Measurements from ENCODE around the gene ROBO1.

ROBO1 gene

DNA sequence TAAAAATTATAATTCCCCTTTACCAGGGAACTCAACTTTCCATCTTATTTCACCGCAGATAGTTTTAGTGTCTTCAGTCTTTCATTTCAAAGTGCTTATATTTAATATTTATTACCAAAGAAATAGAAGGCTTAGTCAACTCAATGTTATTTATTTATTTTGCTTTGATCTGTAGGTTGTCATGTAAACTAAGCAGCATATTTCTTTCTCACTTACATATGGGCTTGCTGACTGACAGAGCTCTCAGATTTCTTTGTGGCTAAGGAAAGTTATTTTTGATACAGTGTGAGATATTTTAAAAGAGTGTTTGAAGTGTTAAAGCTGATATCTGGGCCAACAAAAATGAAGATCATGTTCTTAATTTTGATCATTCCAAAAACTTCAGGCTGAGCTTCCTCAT lies 331.4 kb downstream of the ROBO1 start:
- DNase-seq = no peak

- no peak for DNase-seq
These were observed 340.7 kb downstream of the ROBO1 start for GRCh38 chr3:79427081-79427480.

GRCh38 chr3:79424811-79425210 lies 343.0 kb downstream of the ROBO1 start:
- no peak for DNase-seq

- DNase-seq = no peak
These were observed 344.4 kb downstream of the ROBO1 start for GRCh38 chr3:79423417-79423816.

DNA sequence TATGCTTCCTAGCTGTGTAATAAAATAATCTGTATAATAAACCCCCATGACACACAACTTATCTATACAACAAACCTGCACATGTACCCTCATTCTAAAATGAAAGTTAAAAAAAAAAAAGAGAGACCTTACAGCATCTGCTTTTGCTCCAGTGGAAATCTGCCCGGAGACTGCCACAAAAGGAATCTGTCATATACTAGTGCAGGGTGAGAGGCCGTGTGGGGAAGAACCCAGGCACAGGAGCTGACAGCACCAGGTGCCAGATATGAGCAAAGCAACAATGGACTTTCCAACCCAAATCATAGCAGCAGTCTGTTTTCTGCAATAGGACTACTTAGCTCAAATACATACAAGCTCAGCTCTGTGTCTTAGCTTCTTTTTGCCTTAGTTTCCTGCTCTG lies 346.5 kb downstream of the ROBO1 start:
- DNase-seq = no peak

DNA sequence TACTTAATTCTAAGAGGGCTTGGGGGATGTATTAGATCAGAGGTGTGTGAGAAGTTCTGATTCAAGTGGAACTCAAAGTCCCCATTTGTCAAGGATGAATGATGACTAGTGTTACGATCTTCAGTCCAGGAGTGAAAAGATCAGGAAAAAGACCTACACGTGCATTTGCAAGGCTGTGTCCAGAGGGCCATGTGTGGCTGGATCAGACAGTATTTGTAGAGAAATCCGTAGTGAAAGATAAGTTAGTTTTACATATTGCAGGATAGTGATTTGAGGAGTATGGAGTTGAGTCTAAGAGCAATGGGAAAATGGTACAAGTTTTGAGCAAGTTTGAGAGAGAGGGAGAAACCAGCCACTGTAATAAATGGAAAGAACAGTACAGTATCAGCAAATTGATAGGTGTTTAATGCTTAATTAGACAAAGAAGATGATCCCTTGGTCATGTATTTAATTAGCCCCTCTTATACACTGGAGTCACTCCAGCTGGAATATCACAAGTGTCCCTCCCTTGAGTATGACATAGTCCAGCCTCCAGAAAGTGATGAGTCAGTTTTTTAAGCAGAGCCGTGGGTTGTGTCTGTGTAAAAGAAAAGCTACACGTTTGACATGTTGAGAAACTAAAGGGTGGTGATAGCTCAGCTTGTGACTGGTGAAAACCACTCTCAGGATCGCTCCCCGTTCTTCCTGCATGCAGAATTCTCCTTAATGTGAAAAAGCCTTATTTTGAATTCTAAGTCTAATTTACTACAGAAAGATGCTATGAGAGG lies 348.8 kb downstream of the ROBO1 start:
- DNase-seq = no peak

DNA sequence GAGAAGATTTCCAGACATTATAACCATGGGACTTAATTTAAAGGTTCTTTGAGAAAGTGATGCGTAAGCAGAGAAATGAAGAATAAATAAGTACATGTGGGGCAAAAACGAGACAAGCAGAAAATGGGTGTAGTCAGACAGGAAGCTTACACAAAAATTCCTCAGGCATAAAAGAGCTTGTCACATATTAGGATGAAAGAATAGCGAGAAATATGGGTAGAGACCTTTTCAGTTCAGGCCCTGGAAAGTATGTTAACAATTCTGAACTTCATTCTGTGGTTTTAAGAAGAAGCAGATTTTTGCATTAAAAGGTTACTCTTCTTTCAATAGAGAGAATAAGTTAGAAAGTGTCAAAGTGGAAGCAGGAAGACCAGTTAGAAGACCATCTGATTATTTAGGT lies 352.4 kb downstream of the ROBO1 start:
- no peak for DNase-seq

DNA sequence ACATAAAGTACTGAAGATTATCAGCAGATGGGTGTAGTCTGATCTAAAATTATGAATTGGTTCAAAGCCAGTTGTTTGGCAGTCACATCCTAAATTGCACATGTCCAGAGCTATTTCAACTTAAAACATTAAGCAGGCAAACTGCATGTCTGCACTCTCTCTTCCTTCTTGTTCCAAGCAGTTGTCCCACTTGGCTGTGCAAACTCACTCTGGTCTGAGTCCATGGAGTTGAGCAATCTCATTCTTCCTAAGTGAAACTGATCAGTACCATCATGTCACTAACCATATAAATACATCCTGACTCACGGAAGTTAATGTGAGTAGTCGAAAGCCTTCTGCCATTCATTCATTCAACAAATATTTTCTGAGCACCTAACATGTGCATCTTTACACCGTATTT lies 353.0 kb downstream of the ROBO1 start:
- DNase-seq = no peak

DNA sequence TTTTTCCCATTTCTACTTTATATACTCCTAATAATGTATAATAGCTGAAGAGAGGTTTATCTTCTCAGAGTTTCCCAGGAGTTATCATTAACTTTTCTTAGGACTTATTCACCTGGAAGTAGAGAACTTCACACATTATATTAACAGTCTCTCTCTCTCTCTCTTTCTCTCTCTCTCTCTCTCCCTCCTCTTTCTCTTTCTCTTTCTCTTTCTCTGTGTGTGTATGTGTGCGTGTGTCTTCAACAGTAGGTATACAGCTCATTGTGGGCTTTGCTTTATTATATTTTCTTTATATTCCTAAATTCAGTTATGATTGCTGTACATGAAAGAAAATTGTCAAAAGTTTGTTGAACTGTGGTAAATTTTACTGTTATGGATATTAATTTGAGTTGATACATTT lies 353.8 kb downstream of the ROBO1 start:
- DNase-seq = no peak

DNA sequence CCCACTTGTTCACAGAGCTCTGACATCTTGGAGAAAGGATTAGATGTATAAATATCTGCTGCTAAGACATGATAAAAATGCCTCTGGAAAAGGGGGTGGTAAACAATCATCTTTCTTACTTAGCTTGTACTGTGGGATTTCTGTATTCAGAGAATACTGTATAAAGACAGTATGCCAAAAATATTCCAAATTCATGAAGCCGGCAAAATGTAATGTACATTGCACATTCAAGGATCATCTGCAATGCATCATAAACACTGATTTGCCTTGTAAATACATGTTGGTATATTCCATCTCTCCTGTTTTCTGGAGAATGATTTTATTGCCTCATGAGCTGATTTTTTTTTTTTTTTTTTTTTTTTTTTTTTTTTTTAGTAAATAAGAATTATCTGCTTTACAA lies 355.3 kb downstream of the ROBO1 start:
- no peak for DNase-seq

DNA sequence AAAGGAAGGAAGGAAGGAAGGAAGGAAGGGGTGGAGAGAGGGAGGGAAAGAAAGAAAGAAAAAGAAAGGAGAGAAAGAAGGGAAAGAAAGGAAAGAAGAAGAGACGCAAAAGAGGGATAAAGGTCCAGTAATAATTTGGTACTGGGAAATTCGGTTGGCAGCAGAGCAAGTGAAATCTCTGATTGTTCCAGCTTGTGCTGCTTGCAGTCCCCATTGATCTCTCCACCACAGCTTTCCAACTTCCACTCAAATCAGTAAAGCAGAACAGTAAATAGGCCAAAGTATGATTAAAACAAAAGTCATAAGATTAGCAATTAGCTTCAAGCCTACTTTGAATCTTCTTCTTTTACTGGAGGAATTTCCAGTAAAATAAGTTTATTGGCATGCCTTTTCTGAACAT lies 357.2 kb downstream of the ROBO1 start:
- no peak for DNase-seq

- no peak for DNase-seq
These were observed 357.7 kb downstream of the ROBO1 start for GRCh38 chr3:79410136-79410535.

DNA sequence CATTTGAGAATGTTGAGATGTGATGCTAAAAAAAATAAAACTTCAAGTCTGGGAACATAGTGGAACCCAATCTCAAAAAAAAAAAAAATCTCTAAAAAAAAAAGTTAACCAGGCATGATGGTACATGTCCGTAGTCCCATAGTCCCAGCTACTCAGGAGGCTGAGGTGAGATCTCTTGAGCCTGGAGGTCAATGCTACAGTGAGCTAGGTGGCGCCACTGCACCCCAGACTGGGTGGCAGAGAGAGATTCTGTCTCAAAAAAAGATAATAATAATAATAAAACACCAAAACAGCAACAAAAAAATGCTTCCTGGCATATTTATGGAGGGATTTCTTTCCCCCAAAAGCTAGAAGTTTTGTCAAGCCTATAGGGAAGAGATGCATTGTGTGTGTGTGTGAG lies 361.6 kb downstream of the ROBO1 start:
- DNase-seq = no peak

DNA sequence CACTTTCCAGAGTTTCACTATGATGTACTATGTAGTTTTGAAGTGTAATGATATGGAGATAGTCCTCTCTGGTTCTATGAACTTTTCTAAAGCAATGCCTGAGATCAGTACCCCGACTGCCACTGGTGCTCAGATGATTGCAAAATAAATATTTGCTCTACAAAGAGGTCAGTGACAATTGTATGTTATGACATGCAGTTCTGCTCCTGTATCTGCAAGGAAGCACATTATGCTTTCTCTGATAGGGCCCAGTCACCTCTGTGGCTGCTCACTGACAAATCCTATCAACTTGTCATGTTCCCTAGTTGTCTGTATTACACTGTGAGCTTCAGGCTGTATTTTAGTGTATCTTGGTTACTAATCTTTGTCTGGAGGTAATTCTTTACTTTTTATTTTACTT lies 362.6 kb downstream of the ROBO1 start:
- DNase-seq = peak; percentile 4

- DNase-seq = no peak
These were observed 371.2 kb downstream of the ROBO1 start for GRCh38 chr3:79396595-79396994.

DNA sequence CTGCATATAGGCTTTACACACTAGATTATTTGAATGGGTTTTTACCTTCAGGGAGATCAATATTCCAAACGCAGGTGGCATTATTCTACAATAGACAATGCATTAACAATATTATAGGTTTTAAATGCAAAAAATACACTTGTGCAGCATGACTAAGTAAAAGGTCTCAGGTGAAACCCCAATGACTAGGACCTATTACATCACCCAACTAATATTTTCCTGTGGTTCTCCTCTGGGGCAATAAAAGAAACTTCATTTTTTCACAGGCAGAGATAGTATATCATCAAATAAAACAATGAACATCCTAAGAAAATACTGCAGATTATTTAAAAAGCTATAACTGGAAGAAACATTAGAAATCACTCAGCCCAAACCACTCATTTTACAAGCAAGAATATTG lies 375.3 kb downstream of the ROBO1 start:
- DNase-seq = no peak

GRCh38 chr3:79390352-79390751 lies 377.4 kb downstream of the ROBO1 start:
- no peak for DNase-seq

- DNase-seq = no peak
These were observed 382.6 kb downstream of the ROBO1 start for GRCh38 chr3:79385211-79385610.

GRCh38 chr3:79383402-79384012 lies 384.3 kb downstream of the ROBO1 start:
- DNase-seq = no peak

- DNase-seq = no peak
These were observed 387.2 kb downstream of the ROBO1 start for GRCh38 chr3:79380581-79380980.

GRCh38 chr3:79378064-79378463 lies 389.7 kb downstream of the ROBO1 start:
- DNase-seq = no peak

DNA sequence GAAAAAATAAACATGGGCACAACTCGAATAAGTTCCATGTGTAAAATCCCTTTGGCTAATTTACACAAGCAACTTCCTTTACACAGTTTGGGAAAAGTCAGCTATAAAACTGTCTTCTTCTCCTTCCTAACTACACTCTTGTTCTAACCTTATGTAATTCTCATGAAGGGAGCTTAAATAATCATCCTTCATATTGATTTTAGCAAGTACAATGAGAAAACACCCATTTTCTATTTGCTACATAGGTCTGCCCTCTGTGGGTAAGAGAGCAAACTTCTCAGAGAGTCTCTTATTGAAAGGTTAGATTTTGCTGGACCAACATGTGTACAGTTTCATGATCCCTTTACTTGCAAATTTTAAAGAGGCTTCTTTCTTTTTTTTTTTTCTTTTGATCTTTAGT lies 398.5 kb downstream of the ROBO1 start:
- DNase-seq = no peak

- DNase-seq = no peak
These were observed 399.4 kb downstream of the ROBO1 start for GRCh38 chr3:79368403-79368802.

DNA sequence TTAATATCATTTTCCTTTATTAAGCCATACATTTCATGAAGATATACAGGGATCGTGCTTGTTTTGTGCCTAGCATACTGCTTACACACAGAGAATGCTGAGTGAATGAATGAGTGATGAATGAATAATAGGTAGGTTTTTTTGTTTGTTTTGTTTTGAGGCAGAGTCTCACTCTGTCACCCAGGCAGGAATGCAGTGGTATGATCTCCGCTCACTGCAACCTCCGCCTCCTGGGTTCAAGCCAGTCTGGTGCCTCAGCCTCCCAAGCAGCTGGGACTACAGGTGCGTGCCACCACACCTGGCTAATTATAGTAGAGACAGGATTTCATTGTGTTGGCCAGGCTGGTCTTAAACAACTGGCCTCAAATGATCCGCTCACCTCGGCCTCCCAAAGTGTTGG lies 400.0 kb downstream of the ROBO1 start:
- no peak for DNase-seq

DNA sequence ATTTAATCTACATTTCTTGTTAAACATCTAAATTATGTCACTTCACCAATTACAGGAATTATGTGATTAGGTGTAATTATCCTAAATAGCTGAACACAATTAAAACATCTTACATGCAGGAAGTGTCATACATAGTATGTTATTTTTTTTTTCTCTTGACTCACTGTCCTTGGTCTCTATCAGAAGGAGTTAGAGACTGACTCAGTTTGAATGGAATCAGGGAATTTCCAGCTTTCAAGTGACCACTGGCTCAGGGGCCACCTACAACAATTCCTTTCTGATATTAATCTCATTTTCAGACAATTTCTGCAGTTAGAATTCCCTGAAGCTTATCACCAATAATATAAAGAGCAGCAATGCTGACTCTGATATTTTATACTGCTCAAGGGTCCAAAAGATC lies 400.7 kb downstream of the ROBO1 start:
- no peak for DNase-seq

Data from NCI-H1417 treated with DMSO at 0.1 percent for 48 hours (cell line).